Left ventricle myocardium inferior (tissue), 1 donor: Measurements from ENCODE around the gene HOTAIR. TPM values are rescaled to one million over a fixed set of nuclear protein-coding genes. Genes with fewer than 3 reads are reported as not detected.
A peak's percentile ranks its signal among the peaks of the same experiment; 100 is the strongest.

Experiments used
- DNase-seq: peaks from one replicate; pipeline ENCODE4 v3.0.0-alpha.2; 2020
- H3K27ac ChIP-seq: fragments of 200-600 bp; replicated peaks from 2 replicates; pipeline ENCODE4 v1.8.0; 2021
- H3K27me3 ChIP-seq: fragments of 200-600 bp; 2 replicates; pipeline ENCODE4 v1.8.0; 2021; ENCODE audit warnings: low read depth
- H3K36me3 ChIP-seq: fragments of 200-600 bp; 2 replicates; pipeline ENCODE4 v1.8.0; 2021
- H3K4me1 ChIP-seq: fragments of 200-600 bp; 2 replicates; pipeline ENCODE4 v1.8.0; 2021
- H3K4me3 ChIP-seq: fragments of 200-600 bp; 2 replicates; pipeline ENCODE4 v1.8.0; 2021; ENCODE audit warnings: mild to moderate bottlenecking, moderate library complexity
- H3K9me3 ChIP-seq: fragments of 200-600 bp; replicated peaks from 2 replicates; pipeline ENCODE4 v1.8.0; 2021
- intact Hi-C: fragments of 100-400 bp; cut with micrococcal nuclease; formaldehyde crosslinking; loops from one replicate; pipeline ENCODE4 v1.11.0; 2022
- total RNA-seq: library from RNA; stranded (reverse); fragmentation: NEBNext Ultra II Directional; extraction: Animal tissue kit (Norgen Biotek cat#: 25700); gene quantifications from one replicate; pipeline ENCODE4 v1.2.1, GENCODE V29; 2021
- TF ChIP-seq, protein P1 (sequence below): fragments of 200-600 bp; IDR thresholded peaks from 2 replicates; pipeline ENCODE4 v1.8.0; 2021; ENCODE audit warnings: antibody characterized with exemption, mild to moderate bottlenecking, borderline replicate concordance
- donor health status: DM: no; HTN: yes; CAD: no; lungs with severe emphysema.

Gene HOTAIR
- total RNA-seq, 1 donor from 2014 or later: not detected

DNA sequence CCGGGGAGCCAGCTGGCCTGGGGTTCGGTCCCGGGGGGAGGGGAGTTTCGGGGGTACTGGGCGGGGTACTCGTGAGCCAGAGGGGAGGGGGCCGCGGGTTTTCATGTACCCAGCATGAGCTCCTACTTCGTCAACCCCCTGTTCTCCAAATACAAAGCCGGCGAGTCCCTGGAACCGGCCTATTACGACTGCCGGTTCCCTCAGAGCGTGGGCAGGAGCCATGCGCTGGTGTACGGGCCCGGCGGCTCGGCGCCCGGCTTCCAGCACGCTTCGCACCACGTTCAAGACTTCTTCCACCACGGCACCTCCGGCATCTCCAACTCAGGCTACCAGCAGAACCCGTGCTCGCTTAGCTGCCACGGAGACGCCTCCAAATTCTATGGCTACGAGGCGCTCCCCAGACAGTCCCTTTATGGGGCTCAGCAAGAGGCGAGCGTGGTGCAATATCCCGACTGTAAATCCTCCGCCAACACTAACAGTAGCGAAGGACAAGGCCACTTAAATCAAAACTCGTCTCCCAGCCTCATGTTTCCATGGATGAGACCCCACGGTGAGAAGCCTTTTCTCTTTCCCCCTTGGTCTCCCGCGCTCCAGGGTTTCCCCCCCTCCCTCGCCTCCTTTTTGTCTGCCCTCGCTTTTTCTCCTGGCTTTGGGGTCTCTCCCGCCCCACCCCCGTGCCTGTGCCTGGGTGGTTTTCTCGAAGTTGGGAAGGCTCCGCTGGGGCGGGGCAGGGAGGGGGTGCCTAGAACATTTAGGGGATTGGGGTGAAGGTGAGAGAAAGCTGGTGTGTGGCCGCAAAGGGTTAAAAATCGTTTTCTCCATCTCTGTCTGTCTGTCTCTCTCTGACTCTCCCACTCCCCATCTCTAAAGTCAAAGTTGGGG lies 34.7 kb upstream of the HOTAIR start:
- H3K4me3 ChIP-seq: peak overlapping the region; percentile 46
- H3K36me3 ChIP-seq: no peaks in the 10 kb centered on the region
- no peaks in the 10 kb centered on the region for H3K9me3 ChIP-seq
- peaks cover 19% of the 10 kb centered on the region for H3K4me1 ChIP-seq
- intact Hi-C loops: loop anchor here (5.0 kb wide), 1 partner anchor 183 kb away; no protein-coding TSS in a partner anchor
- no peak overlapping the region for H3K27ac ChIP-seq
- TF ChIP-seq, protein P1, sequence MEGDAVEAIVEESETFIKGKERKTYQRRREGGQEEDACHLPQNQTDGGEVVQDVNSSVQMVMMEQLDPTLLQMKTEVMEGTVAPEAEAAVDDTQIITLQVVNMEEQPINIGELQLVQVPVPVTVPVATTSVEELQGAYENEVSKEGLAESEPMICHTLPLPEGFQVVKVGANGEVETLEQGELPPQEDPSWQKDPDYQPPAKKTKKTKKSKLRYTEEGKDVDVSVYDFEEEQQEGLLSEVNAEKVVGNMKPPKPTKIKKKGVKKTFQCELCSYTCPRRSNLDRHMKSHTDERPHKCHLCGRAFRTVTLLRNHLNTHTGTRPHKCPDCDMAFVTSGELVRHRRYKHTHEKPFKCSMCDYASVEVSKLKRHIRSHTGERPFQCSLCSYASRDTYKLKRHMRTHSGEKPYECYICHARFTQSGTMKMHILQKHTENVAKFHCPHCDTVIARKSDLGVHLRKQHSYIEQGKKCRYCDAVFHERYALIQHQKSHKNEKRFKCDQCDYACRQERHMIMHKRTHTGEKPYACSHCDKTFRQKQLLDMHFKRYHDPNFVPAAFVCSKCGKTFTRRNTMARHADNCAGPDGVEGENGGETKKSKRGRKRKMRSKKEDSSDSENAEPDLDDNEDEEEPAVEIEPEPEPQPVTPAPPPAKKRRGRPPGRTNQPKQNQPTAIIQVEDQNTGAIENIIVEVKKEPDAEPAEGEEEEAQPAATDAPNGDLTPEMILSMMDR: no peak
- H3K27me3 ChIP-seq: peaks cover 98% of the 10 kb centered on the region
- no peak for DNase-seq

DNA sequence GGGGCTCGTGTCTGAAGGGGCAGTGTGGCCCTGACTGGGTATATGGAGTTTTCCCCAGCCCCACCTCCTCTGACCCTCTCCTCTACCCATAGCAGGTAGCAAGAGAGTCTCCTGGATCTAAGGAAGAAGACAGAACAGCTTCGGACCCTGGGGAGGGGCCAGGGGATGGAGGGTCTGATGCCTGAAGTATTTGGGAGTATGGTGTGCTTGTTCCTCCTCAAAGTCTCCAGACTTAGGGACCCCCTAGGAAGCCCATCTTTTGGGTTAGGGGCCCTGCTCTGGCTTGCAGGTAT lies 33.5 kb upstream of the HOTAIR start:
- Histone ChIP-seq H3K27ac (no peak overlapping the region), H3K4me1 (peaks cover 15% of the 10 kb centered on the region), H3K9me3 (no peaks in the 10 kb centered on the region), H3K27me3 (peaks cover 98% of the 10 kb centered on the region), H3K4me3 (no peak overlapping the region), H3K36me3 (no peaks in the 10 kb centered on the region)
- intact Hi-C loops: loop anchor here (5.0 kb wide), 1 partner anchor 184 kb away; no protein-coding TSS in a partner anchor
- no peak for DNase-seq
- TF ChIP-seq, protein P1: no peak

DNA sequence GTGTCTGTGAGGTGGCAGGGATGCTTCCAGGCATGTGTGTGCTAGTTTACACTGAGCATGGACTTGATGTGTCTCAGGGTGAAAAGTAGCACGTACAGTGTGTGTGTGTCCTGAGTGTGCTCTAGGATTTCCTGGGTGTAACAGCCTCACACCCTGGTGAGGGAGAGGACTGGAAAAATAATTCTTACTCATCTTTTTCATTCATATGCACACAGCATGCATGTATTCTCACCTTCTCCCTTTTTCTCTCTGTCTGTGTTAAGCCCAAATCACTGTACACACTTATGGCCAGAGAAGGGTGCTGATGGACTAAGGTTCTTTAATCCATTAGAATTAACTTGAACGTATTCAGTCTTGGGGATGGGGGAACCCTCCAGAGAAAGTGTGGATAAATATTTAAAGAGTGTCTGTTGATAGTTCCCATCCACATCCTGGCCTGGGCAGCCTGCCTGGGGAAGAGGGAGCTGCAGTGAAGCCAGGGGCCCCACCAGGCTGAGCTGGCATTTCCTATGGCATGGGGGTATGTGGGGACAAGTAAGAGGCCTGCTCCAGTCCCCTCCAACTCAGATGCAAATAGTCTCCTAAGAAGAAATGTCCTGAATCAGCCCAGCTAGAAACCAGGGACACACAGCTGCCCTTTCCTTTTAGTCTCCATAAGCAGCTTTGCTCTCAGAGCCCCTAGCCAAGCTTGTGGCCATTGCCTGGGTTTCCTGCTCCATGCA lies 32.9 kb upstream of the HOTAIR start:
- Histone ChIP-seq H3K4me1 (peaks cover 15% of the 10 kb centered on the region), H3K9me3 (no peaks in the 10 kb centered on the region), H3K36me3 (no peaks in the 10 kb centered on the region), H3K27me3 (peaks cover 98% of the 10 kb centered on the region), H3K27ac (no peak overlapping the region), H3K4me3 (no peak overlapping the region)
- intact Hi-C loops: loop anchor here (5.0 kb wide), 1 partner anchor 185 kb away; no protein-coding TSS in a partner anchor
- no peak for DNase-seq
- TF ChIP-seq, protein P1: no peak

DNA sequence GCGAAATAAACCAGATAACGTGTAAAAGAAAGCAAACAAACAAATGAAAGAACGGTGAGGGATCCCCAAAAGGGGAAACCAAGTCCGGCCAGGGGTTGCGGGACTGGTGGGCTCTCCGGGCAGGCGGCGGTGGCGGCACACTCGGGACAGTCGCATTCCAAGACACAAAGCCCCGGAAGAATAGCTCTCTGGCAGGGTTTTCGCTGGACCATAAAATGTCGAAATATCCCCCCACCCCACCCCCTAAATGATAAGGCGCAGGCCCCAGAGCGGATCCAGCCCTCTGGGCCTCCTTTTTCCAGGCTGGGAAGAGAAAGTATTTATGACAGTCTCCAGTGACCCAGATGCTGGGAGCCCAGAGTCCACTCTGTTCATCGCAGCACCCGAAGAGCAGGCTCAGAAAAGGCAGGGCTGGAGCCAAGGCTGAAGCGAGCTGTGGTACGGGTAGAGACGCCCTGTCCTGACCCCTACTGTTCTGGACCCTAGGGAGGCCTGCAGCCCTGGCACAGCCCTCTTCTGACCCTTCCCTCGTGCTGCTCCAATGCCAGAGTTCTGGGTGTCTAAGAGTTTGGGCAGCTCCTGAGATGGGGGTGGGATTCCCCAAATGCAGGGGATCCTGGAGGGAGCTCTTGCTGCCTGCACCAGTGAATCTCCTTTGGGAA lies 31.9 kb upstream of the HOTAIR start:
- DNase-seq: no peak
- Histone ChIP-seq H3K9me3 (no peaks in the 10 kb centered on the region), H3K27me3 (peaks cover 98% of the 10 kb centered on the region), H3K36me3 (no peaks in the 10 kb centered on the region), H3K4me1 (peaks cover 15% of the 10 kb centered on the region), H3K4me3 (peak overlapping the region; percentile 52), H3K27ac (no peak overlapping the region)
- TF ChIP-seq, protein P1: no peak
- intact Hi-C loops: loop anchor here (5.0 kb wide), 1 partner anchor 186 kb away; no protein-coding TSS in a partner anchor

DNA sequence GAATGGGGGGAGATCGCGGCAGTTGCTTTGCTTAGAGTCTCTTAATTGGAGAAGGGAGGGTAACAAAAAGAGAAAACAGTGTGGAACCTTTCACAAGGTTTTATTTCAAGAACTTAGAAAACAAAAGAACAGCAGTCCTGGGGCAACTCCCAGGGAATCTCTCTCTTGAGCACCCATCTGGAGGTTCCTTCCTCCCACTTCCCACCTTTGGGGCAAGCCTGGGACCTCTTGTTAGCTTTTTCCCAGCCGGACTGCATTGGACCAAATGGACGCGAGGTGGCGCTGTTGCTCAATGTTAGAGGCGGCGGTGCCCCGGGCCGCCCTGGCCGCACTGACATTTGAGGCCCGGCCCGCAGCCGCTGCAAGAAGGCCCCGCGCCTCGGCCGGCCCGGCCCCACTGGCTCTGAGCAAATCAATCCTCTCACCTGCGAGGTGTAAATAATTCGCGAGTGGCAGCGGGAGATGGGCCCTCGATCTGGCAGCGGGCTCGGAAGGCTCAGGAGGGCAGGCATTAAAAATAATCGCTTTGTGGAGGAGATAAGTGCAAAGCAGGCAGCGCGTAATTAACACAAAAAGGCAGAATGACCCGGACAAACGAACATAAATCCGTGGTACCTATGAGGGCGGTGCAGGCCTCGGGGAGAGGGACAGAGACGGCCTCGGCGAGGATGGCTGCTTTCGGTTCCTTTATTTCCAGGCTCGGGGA lies 31.3 kb upstream of the HOTAIR start:
- TF ChIP-seq, protein P1: peak; percentile 92
- peak overlapping the region; percentile 52 for H3K4me3 ChIP-seq
- H3K27me3 ChIP-seq: peaks cover 98% of the 10 kb centered on the region
- peak; percentile 87 for DNase-seq
- intact Hi-C loops: loop anchor here (5.0 kb wide), 1 partner anchor 186 kb away; no protein-coding TSS in a partner anchor
- no peaks in the 10 kb centered on the region for H3K36me3 ChIP-seq
- H3K4me1 ChIP-seq: peaks cover 15% of the 10 kb centered on the region
- H3K27ac ChIP-seq: no peak overlapping the region
- no peaks in the 10 kb centered on the region for H3K9me3 ChIP-seq
